ENCODE data around the gene OR51M1.

The OR51M1 gene

DNA sequence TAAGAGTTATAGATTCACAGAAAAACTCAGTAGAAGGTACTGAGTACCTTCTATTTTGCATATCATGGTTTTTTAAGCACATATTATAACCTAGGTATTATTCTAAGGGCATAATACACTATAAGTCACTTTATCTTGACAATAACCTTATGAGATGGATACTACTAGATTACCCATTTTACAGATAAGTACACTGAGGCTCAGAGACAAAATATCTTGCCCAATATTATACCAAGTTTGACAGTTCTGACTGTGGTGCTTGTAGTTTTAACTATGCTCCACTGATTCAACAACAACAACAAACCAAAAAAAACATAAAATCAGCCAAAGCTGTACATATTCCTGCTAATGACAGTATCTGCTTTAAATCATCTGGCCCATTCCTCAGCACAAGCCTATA, 10.5 kb downstream of the OR51M1 start:
- no peak for DNase-seq

- no peak for DNase-seq
Observed at GRCh38 chr11:5398936-5399335, 15.3 kb downstream of the OR51M1 start.

GRCh38 chr11:5405173-5405572, 21.6 kb downstream of the OR51M1 start:
- DNase-seq = no peak

- DNase-seq = no peak
Observed at GRCh38 chr11:5420993-5421392, 37.4 kb downstream of the OR51M1 start.

GRCh38 chr11:5421811-5422210, 38.2 kb downstream of the OR51M1 start, which contains the start of gene OR51Q1:
Gene OR51Q1, plus strand, starts transcription at chr11:5422111. Its CDS starts 90 bp downstream, at chr11:5422201.
- DNase-seq = no peak

- no peak for DNase-seq
Observed at GRCh38 chr11:5423131-5423530, 39.5 kb downstream of the OR51M1 start.

DNA sequence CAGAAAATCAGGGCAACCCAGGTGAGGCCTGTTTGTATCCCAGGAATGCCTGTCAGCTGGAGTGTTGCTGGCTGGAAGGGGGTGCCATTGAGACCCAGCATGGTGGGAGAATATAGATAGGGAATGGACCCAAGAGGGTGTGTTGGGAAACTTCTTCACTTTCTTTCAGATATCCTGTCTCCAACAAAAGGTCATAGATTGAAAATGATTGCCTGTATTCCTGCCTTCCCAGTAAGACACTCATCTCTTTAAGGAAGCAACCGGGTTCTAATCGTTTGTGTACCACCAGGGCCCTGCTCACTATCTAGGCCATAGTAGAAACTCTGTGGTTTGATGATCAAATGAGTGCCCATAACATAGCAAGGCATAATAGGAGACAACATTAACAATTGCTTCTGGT, 57.8 kb downstream of the OR51M1 start, which contains the start of gene OR51I1:
Gene OR51I1, minus strand, starts transcription at position 101 of the 400 bp plus-strand sequence. Its CDS starts 0 bp downstream, at position 101.
- DNase-seq = no peak
